OCI-LY3 (cell line): ENCODE measurements around the gene CELF2.

Experiments
- EZH2phosphoT487 ChIP-seq: fragments of 200-600 bp; shearing (Covaris generic); IDR thresholded peaks from 2 replicates; pipeline ENCODE4 v1.6.1; 2018; ENCODE audit warnings: antibody characterized with exemption, mixed run types, low read depth
- TF ChIP-seq, protein P1 (sequence below): fragments of 200-600, 300-600 bp; sonication (generic); IDR thresholded peaks from 2 replicates; pipeline ENCODE4 v1.5.1; 2014; ENCODE audit warnings: antibody characterized with exemption, low read length, low read depth

DNA sequence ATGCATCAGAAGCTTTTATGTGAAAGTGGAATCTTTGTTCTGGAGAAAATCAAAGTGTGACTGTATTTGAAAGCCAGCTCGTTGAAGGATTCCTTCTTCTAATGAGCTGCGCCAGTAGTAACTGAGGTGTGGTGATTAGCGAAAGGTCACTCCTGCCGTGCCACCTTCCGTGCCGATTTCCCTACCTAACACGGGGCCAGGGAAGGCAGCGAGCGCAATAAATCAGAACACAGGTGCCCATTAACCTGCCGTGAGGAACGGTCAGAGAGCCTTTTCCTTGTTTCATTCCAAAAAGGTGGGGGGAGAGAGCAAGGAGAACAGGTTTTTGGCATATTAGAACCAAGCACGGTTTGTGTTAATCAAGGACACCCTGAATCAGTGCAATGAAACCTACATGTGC lies 258.0 kb downstream of the CELF2 start:
- TF ChIP-seq, protein P1, sequence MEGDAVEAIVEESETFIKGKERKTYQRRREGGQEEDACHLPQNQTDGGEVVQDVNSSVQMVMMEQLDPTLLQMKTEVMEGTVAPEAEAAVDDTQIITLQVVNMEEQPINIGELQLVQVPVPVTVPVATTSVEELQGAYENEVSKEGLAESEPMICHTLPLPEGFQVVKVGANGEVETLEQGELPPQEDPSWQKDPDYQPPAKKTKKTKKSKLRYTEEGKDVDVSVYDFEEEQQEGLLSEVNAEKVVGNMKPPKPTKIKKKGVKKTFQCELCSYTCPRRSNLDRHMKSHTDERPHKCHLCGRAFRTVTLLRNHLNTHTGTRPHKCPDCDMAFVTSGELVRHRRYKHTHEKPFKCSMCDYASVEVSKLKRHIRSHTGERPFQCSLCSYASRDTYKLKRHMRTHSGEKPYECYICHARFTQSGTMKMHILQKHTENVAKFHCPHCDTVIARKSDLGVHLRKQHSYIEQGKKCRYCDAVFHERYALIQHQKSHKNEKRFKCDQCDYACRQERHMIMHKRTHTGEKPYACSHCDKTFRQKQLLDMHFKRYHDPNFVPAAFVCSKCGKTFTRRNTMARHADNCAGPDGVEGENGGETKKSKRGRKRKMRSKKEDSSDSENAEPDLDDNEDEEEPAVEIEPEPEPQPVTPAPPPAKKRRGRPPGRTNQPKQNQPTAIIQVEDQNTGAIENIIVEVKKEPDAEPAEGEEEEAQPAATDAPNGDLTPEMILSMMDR, result no peak
- TF ChIP-seq EZH2phosphoT487, result no peak
